WTC11 (cell line): ENCODE results near the gene OCA2. TPM values are rescaled to one million over a fixed set of nuclear protein-coding genes. Genes with fewer than 3 reads are reported as not detected.

ENCODE experiments used
- ATAC-seq: fragments of 200-7000 bp; cut with Tn5 transposase; 2 replicates; pipeline ENCODE4 v1.10.0; 2021; ENCODE audit warnings: mild to moderate bottlenecking, moderate library complexity
- CTCF ChIA-PET: fragments of 300-600 bp; sonication (Branson Sonifier 250); formaldehyde crosslinking; loops from one replicate; lab custom pipeline; 2021; ENCODE audit warnings: antibody characterized with exemption; lab: Charles Lee
- POLR2A ChIA-PET: fragments of 350-600 bp; sonication (Branson Sonifier 250); formaldehyde crosslinking; loops from one replicate; lab custom pipeline; 2021; ENCODE audit warnings: antibody characterized with exemption; lab: Charles Lee
- DNase-seq: peaks from one replicate; pipeline ENCODE4 v3.0.0; 2021; ENCODE audit warnings: low spot score
- H3K27ac Mint-ChIP-seq: 2 replicates; pipeline ENCODE4 v1.8.0; 2021; ENCODE audit warnings: mixed read lengths
- H3K27me3 Mint-ChIP-seq: 2 replicates; pipeline ENCODE4 v1.8.0; 2021; ENCODE audit warnings: low read depth, mild to moderate bottlenecking, moderate library complexity, mixed read lengths
- H3K36me3 Mint-ChIP-seq: 2 replicates; pipeline ENCODE4 v1.8.0; 2021; ENCODE audit warnings: mixed read lengths
- H3K4me1 Mint-ChIP-seq: 2 replicates; pipeline ENCODE4 v1.8.0; 2022; ENCODE audit warnings: mixed read lengths
- H3K4me3 Mint-ChIP-seq: 2 replicates; pipeline ENCODE4 v1.8.0; 2021; ENCODE audit warnings: mild to moderate bottlenecking, moderate library complexity, mixed read lengths
- H3K9me3 Mint-ChIP-seq: 2 replicates; pipeline ENCODE4 v1.8.0; 2021; ENCODE audit warnings: mixed read lengths
- FOXJ3 ChIP-seq: sonication (generic); formaldehyde crosslinking; IDR thresholded peaks from 2 replicates; pipeline ENCODE4 v1.9.0; 2021; ENCODE audit warnings: missing genetic modification reagents, mild to moderate bottlenecking, borderline replicate concordance
- FOXP1 ChIP-seq: sonication (generic); formaldehyde crosslinking; IDR thresholded peaks from 2 replicates; pipeline ENCODE4 v1.8.0; 2022; ENCODE audit warnings: missing genetic modification reagents, mild to moderate bottlenecking, moderate library complexity, borderline replicate concordance
- GTF2I ChIP-seq: fragments of 250-450 bp; sonication (Bioruptor Pico); conservative IDR thresholded peaks from 2 replicates; pipeline ENCODE4 v1.4.0; 2021; ENCODE audit warnings: mild to moderate bottlenecking
- JAZF1 ChIP-seq: fragments of 250-450 bp; sonication (Bioruptor Pico); IDR thresholded peaks from 2 replicates; pipeline ENCODE4 v1.9.0; 2021; ENCODE audit warnings: moderate library complexity, mild to moderate bottlenecking, inconsistent platforms
- KAT7 ChIP-seq: sonication (generic); formaldehyde crosslinking; IDR thresholded peaks from 2 replicates; pipeline ENCODE4 v1.8.1; 2023; ENCODE audit warnings: missing genetic modification reagents, mild to moderate bottlenecking, borderline replicate concordance
- MXD4 ChIP-seq: fragments of 250-450 bp; sonication (Bioruptor Pico); IDR thresholded peaks from 2 replicates; pipeline ENCODE4 v1.8.0; 2021; ENCODE audit warnings: mild to moderate bottlenecking, moderate library complexity, borderline replicate concordance
- MYBL2 ChIP-seq: sonication (generic); formaldehyde crosslinking; IDR thresholded peaks from 2 replicates; pipeline ENCODE4 v1.8.1; 2023; ENCODE audit warnings: mild to moderate bottlenecking, moderate library complexity, missing genetic modification reagents
- NFATC4 ChIP-seq: fragments of 250-450 bp; sonication (Bioruptor Pico); IDR thresholded peaks from 2 replicates; pipeline ENCODE4 v1.9.0; 2021; ENCODE audit warnings: mild to moderate bottlenecking
- NFE2L1 ChIP-seq: sonication (generic); formaldehyde crosslinking; IDR thresholded peaks from 2 replicates; pipeline ENCODE4 v1.8.1; 2023; ENCODE audit warnings: missing genetic modification reagents
- NR2C2 ChIP-seq: sonication (generic); formaldehyde crosslinking; IDR thresholded peaks from 2 replicates; pipeline ENCODE4 v1.8.0; 2022; ENCODE audit warnings: mild to moderate bottlenecking, missing genetic modification reagents
- NR3C1 ChIP-seq: sonication (generic); formaldehyde crosslinking; conservative IDR thresholded peaks from 2 replicates; pipeline ENCODE4 v1.8.1; 2023; ENCODE audit warnings: low read depth, mild to moderate bottlenecking, missing genetic modification reagents
- SMAD4 ChIP-seq: sonication (generic); formaldehyde crosslinking; IDR thresholded peaks from 2 replicates; pipeline ENCODE4 v1.8.0; 2022; ENCODE audit warnings: mild to moderate bottlenecking, missing genetic modification reagents
- ZBTB21 ChIP-seq: sonication (generic); formaldehyde crosslinking; IDR thresholded peaks from 2 replicates; pipeline ENCODE4 v1.8.1; 2023; ENCODE audit warnings: mild to moderate bottlenecking, missing genetic modification reagents, borderline replicate concordance
- ZNF121 ChIP-seq: sonication (generic); formaldehyde crosslinking; IDR thresholded peaks from 2 replicates; pipeline ENCODE4 v1.8.0; 2023; ENCODE audit warnings: missing genetic modification reagents
- ZNF263 ChIP-seq: sonication (generic); formaldehyde crosslinking; IDR thresholded peaks from 2 replicates; pipeline ENCODE4 v1.8.1; 2022; ENCODE audit warnings: low read depth, mild to moderate bottlenecking, moderate library complexity, missing genetic modification reagents
- ZNF671 ChIP-seq: fragments of 250-450 bp; sonication (Bioruptor Pico); IDR thresholded peaks from 2 replicates; pipeline ENCODE4 v1.8.0; 2021; ENCODE audit warnings: mild to moderate bottlenecking
- total RNA-seq: library from RNA; stranded (reverse); gene quantifications from 3 replicates; pipeline ENCODE4 v1.2.3, GENCODE V29; 2021
- TF ChIP-seq, protein P1 (sequence below): fragments of 250-450 bp; sonication (Bioruptor Pico); IDR thresholded peaks from 2 replicates; pipeline ENCODE4 v1.9.0; 2021; ENCODE audit warnings: mild to moderate bottlenecking, borderline replicate concordance
- TF ChIP-seq, protein P2 (sequence below): sonication (generic); formaldehyde crosslinking; conservative IDR thresholded peaks from 2 replicates; pipeline ENCODE4 v1.8.1; 2022; ENCODE audit warnings: mild to moderate bottlenecking, missing genetic modification reagents
- TF ChIP-seq, protein P3 (sequence below): sonication (generic); formaldehyde crosslinking; IDR thresholded peaks from 2 replicates; pipeline ENCODE4 v1.8.1; 2023; ENCODE audit warnings: mild to moderate bottlenecking, missing genetic modification reagents, moderate library complexity
- TF ChIP-seq, protein P4 (sequence below): fragments of 250-450 bp; sonication (Bioruptor Pico); IDR thresholded peaks from 2 replicates; pipeline ENCODE4 v1.9.0; 2021; ENCODE audit warnings: moderate library complexity, mild to moderate bottlenecking, inconsistent platforms, borderline replicate concordance
- TF ChIP-seq, protein P5 (sequence below): sonication (generic); formaldehyde crosslinking; IDR thresholded peaks from 2 replicates; pipeline ENCODE4 v1.8.0; 2023; ENCODE audit warnings: missing genetic modification reagents, mild to moderate bottlenecking, borderline replicate concordance
- TF ChIP-seq, protein P6 (sequence below): fragments of 250-450 bp; sonication (Bioruptor Pico); IDR thresholded peaks from 2 replicates; pipeline ENCODE4 v1.9.0; 2021; ENCODE audit warnings: mild to moderate bottlenecking

The OCA2 gene
- total RNA-seq, 1 experiment from 2014 or later, result 0.39 TPM

DNA sequence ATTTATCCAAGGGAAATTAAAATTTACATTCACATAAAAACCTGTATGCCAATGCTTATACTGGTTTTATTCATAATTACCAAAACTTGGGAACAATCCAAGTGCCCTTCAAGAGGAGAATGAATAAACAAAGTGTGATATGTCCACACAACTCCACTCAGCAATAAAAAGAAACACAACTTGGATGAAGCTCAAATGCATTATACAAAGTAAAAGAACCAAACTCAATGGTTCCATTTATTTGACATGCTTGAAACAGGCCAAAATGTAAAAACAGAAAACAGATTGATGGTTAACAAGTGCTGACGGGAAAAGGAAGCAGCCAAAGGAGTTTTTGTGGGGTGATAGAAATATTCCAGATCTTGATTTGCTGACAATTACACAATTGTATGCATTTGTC is 23.5 kb downstream of the OCA2 start:
- H3K36me3 Mint-ChIP-seq, result peaks cover 7% of the 10 kb centered on the region; the same call in 1 of the 2 replicates
- no peak for ATAC-seq
- no peak for DNase-seq
- ChIA-PET CTCF (no interaction called here), POLR2A (no interaction called here)
- H3K27ac Mint-ChIP-seq, result no peak overlapping the region
- H3K9me3 Mint-ChIP-seq, result peaks cover 23% of the 10 kb centered on the region
- H3K4me1 Mint-ChIP-seq, result peaks cover 6% of the 10 kb centered on the region; the same call in 1 of the 2 replicates
- no peaks in the 10 kb centered on the region for H3K27me3 Mint-ChIP-seq
- TF ChIP-seq ZBTB21 (CRISPR knock-in tag) (no peak), ZNF671 (CRISPR knock-in tag) (no peak), NR2C2 (CRISPR knock-in tag) (no peak), ZNF263 (CRISPR knock-in tag) (no peak), NR3C1 (no peak), JAZF1 (CRISPR knock-in tag) (no peak), NFATC4 (no peak), FOXJ3 (CRISPR knock-in tag) (no peak), SMAD4 (CRISPR knock-in tag) (no peak)
- TF ChIP-seq, protein P1, sequence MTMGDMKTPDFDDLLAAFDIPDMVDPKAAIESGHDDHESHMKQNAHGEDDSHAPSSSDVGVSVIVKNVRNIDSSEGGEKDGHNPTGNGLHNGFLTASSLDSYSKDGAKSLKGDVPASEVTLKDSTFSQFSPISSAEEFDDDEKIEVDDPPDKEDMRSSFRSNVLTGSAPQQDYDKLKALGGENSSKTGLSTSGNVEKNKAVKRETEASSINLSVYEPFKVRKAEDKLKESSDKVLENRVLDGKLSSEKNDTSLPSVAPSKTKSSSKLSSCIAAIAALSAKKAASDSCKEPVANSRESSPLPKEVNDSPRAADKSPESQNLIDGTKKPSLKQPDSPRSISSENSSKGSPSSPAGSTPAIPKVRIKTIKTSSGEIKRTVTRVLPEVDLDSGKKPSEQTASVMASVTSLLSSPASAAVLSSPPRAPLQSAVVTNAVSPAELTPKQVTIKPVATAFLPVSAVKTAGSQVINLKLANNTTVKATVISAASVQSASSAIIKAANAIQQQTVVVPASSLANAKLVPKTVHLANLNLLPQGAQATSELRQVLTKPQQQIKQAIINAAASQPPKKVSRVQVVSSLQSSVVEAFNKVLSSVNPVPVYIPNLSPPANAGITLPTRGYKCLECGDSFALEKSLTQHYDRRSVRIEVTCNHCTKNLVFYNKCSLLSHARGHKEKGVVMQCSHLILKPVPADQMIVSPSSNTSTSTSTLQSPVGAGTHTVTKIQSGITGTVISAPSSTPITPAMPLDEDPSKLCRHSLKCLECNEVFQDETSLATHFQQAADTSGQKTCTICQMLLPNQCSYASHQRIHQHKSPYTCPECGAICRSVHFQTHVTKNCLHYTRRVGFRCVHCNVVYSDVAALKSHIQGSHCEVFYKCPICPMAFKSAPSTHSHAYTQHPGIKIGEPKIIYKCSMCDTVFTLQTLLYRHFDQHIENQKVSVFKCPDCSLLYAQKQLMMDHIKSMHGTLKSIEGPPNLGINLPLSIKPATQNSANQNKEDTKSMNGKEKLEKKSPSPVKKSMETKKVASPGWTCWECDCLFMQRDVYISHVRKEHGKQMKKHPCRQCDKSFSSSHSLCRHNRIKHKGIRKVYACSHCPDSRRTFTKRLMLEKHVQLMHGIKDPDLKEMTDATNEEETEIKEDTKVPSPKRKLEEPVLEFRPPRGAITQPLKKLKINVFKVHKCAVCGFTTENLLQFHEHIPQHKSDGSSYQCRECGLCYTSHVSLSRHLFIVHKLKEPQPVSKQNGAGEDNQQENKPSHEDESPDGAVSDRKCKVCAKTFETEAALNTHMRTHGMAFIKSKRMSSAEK (CRISPR knock-in tag), result no peak
- TF ChIP-seq, protein P2, sequence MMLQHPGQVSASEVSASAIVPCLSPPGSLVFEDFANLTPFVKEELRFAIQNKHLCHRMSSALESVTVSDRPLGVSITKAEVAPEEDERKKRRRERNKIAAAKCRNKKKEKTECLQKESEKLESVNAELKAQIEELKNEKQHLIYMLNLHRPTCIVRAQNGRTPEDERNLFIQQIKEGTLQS, result no peak
- H3K4me3 Mint-ChIP-seq, result no peak overlapping the region

DNA sequence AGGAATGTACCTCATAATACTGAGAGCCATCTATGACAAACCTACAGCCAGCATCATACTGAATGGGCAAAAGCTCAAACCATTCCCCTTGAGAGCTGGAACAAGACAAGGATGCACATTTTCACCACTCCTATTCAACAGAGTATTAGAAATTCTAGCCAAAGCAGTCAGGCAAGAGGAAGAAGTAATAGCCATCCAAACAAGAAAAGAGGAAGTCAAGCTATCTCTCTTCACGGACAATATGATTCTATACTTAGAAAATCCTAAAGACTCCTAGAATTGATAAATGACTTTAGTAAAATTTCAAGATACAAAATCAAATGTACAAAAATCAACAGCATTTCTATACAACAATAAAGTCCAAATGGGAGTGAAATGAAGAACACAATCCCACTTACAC is 30.2 kb downstream of the OCA2 start:
- CTCF ChIA-PET, result no interaction called here
- no peak for DNase-seq
- Mint-ChIP-seq H3K4me1 (peaks cover 9% of the 10 kb centered on the region; the same call in 1 of the 2 replicates), H3K36me3 (peaks cover 23% of the 10 kb centered on the region), H3K9me3 (peaks cover 44% of the 10 kb centered on the region), H3K4me3 (no peak overlapping the region), H3K27ac (no peak overlapping the region), H3K27me3 (peaks cover 9% of the 10 kb centered on the region; the same call in 1 of the 2 replicates)
- POLR2A ChIA-PET, result no interaction called here
- no peak for ATAC-seq
- TF ChIP-seq GTF2I (CRISPR knock-in tag), result no peak
- TF ChIP-seq MYBL2 (CRISPR knock-in tag), result no peak
- TF ChIP-seq, protein P2, result no peak
- TF ChIP-seq, protein P3, sequence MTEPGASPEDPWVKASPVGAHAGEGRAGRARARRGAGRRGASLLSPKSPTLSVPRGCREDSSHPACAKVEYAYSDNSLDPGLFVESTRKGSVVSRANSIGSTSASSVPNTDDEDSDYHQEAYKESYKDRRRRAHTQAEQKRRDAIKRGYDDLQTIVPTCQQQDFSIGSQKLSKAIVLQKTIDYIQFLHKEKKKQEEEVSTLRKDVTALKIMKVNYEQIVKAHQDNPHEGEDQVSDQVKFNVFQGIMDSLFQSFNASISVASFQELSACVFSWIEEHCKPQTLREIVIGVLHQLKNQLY, result no peak
- TF ChIP-seq NR3C1, result no peak
- TF ChIP-seq, protein P4, sequence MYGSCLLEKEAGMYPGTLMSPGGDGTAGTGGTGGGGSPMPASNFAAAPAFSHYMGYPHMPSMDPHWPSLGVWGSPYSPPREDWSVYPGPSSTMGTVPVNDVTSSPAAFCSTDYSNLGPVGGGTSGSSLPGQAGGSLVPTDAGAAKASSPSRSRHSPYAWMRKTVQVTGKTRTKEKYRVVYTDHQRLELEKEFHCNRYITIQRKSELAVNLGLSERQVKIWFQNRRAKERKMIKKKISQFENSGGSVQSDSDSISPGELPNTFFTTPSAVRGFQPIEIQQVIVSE, result no peak
- TF ChIP-seq JAZF1 (CRISPR knock-in tag), result no peak
- no peak for TF ChIP-seq MXD4 (CRISPR knock-in tag)
- no peak for TF ChIP-seq ZNF121 (CRISPR knock-in tag)
- no peak for TF ChIP-seq FOXP1 (CRISPR knock-in tag)
- TF ChIP-seq ZBTB21 (CRISPR knock-in tag), result no peak
- no peak for TF ChIP-seq KAT7 (CRISPR knock-in tag)
- no peak for TF ChIP-seq NFATC4
- TF ChIP-seq NFE2L1 (CRISPR knock-in tag), result no peak
- TF ChIP-seq, protein P5, sequence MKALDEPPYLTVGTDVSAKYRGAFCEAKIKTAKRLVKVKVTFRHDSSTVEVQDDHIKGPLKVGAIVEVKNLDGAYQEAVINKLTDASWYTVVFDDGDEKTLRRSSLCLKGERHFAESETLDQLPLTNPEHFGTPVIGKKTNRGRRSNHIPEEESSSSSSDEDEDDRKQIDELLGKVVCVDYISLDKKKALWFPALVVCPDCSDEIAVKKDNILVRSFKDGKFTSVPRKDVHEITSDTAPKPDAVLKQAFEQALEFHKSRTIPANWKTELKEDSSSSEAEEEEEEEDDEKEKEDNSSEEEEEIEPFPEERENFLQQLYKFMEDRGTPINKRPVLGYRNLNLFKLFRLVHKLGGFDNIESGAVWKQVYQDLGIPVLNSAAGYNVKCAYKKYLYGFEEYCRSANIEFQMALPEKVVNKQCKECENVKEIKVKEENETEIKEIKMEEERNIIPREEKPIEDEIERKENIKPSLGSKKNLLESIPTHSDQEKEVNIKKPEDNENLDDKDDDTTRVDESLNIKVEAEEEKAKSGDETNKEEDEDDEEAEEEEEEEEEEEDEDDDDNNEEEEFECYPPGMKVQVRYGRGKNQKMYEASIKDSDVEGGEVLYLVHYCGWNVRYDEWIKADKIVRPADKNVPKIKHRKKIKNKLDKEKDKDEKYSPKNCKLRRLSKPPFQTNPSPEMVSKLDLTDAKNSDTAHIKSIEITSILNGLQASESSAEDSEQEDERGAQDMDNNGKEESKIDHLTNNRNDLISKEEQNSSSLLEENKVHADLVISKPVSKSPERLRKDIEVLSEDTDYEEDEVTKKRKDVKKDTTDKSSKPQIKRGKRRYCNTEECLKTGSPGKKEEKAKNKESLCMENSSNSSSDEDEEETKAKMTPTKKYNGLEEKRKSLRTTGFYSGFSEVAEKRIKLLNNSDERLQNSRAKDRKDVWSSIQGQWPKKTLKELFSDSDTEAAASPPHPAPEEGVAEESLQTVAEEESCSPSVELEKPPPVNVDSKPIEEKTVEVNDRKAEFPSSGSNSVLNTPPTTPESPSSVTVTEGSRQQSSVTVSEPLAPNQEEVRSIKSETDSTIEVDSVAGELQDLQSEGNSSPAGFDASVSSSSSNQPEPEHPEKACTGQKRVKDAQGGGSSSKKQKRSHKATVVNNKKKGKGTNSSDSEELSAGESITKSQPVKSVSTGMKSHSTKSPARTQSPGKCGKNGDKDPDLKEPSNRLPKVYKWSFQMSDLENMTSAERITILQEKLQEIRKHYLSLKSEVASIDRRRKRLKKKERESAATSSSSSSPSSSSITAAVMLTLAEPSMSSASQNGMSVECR, result no peak
- TF ChIP-seq, protein P6, sequence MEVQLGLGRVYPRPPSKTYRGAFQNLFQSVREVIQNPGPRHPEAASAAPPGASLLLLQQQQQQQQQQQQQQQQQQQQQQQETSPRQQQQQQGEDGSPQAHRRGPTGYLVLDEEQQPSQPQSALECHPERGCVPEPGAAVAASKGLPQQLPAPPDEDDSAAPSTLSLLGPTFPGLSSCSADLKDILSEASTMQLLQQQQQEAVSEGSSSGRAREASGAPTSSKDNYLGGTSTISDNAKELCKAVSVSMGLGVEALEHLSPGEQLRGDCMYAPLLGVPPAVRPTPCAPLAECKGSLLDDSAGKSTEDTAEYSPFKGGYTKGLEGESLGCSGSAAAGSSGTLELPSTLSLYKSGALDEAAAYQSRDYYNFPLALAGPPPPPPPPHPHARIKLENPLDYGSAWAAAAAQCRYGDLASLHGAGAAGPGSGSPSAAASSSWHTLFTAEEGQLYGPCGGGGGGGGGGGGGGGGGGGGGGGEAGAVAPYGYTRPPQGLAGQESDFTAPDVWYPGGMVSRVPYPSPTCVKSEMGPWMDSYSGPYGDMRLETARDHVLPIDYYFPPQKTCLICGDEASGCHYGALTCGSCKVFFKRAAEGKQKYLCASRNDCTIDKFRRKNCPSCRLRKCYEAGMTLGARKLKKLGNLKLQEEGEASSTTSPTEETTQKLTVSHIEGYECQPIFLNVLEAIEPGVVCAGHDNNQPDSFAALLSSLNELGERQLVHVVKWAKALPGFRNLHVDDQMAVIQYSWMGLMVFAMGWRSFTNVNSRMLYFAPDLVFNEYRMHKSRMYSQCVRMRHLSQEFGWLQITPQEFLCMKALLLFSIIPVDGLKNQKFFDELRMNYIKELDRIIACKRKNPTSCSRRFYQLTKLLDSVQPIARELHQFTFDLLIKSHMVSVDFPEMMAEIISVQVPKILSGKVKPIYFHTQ (CRISPR knock-in tag), result no peak
